CD4-positive, alpha-beta T cell treated with Interleukin-15 for 1 hour (primary cell): ENCODE measurements around the gene VCL.
A peak's percentile ranks its signal among the peaks of the same experiment; 100 is the strongest.
"Not testable (repeated sequence)": the region's sequence is repeated elsewhere in the genome, so short reads cannot be mapped to it uniquely, and the experiment has no call there.

Source experiments
- DNase-seq: peaks from one replicate; pipeline ENCODE4 v3.0.0-alpha.2; 2020

VCL gene

GRCh38 chr10:73973427-73973826 is 24.5 kb upstream of the VCL start:
- no peak for DNase-seq

GRCh38 chr10:73974309-73974946 is 23.5 kb upstream of the VCL start:
- no peak for DNase-seq

GRCh38 chr10:73975388-73975787 is 22.5 kb upstream of the VCL start:
- DNase-seq = no peak

GRCh38 chr10:73979141-73979808 is 18.6 kb upstream of the VCL start:
- no peak for DNase-seq

GRCh38 chr10:73979809-73980433 is 18.0 kb upstream of the VCL start:
- no peak for DNase-seq

GRCh38 chr10:73981812-73982211 is 16.1 kb upstream of the VCL start:
- no peak for DNase-seq

GRCh38 chr10:73983096-73984047 is 14.5 kb upstream of the VCL start:
- DNase-seq = no peak

- no peak for DNase-seq
Measured at GRCh38 chr10:73989594-73990150, 8.2 kb upstream of the VCL start.

- no peak for DNase-seq
Measured at GRCh38 chr10:73991203-73991883, 6.6 kb upstream of the VCL start.

- DNase-seq = peak; percentile 87
Measured at GRCh38 chr10:73991884-73992245, 6.1 kb upstream of the VCL start.

- DNase-seq = no peak
Measured at GRCh38 chr10:73992899-73993788, 4.8 kb upstream of the VCL start.

GRCh38 chr10:73995035-73995358 is 2.9 kb upstream of the VCL start:
- no peak for DNase-seq

GRCh38 chr10:73997461-73997786 is 492 bp upstream of the VCL start:
- DNase-seq = peak; percentile 62

- no peak for DNase-seq
Measured at GRCh38 chr10:73998623-73998928, 660 bp downstream of the VCL start.

GRCh38 chr10:73998929-73999691 is 1.2 kb downstream of the VCL start:
- no peak for DNase-seq

GRCh38 chr10:73999703-74000102 is 1.8 kb downstream of the VCL start:
- no peak for DNase-seq

- DNase-seq = not testable (repeated sequence)
Measured at GRCh38 chr10:74000244-74000643, 2.3 kb downstream of the VCL start.

GRCh38 chr10:74000892-74001669 is 3.2 kb downstream of the VCL start:
- no peak for DNase-seq

GRCh38 chr10:74006269-74006668 is 8.4 kb downstream of the VCL start:
- DNase-seq = no peak

- no peak for DNase-seq
Measured at GRCh38 chr10:74008212-74008731, 10.4 kb downstream of the VCL start.
